ENCODE data around the gene RECK.

Gene RECK

DNA sequence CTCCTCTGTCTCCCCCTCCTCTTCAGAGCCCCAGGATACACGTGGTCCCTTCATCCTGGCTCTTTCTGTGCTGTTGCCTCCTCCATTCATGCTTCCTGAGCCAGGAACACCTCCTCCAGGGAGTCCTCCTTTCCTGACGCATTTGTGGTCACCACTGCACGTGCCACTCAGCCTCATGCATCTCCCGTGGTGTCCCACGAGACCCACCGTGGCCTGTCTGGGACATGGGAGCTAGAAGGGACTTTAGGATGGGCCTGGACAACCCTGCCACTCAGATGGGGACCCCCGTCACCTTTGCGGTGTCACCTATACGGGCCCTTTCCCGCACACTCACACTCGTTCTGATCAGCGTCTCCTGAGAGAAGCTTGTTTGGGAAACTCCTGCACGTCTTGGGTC, 106.5 kb downstream of the RECK start:
- POLR2A ChIA-PET = interaction anchor here (0.9 kb wide), 1 partner anchor 24 kb away, joined by 4 read pairs; no protein-coding TSS in a partner anchor
- CTCF ChIA-PET = interaction anchor here (1.2 to 2.5 kb wide), 5 partner anchors 21 to 48 kb away, joined by 3 to 9 read pairs (median 4); no protein-coding TSS in a partner anchor
- TF ChIP-seq, protein P1, sequence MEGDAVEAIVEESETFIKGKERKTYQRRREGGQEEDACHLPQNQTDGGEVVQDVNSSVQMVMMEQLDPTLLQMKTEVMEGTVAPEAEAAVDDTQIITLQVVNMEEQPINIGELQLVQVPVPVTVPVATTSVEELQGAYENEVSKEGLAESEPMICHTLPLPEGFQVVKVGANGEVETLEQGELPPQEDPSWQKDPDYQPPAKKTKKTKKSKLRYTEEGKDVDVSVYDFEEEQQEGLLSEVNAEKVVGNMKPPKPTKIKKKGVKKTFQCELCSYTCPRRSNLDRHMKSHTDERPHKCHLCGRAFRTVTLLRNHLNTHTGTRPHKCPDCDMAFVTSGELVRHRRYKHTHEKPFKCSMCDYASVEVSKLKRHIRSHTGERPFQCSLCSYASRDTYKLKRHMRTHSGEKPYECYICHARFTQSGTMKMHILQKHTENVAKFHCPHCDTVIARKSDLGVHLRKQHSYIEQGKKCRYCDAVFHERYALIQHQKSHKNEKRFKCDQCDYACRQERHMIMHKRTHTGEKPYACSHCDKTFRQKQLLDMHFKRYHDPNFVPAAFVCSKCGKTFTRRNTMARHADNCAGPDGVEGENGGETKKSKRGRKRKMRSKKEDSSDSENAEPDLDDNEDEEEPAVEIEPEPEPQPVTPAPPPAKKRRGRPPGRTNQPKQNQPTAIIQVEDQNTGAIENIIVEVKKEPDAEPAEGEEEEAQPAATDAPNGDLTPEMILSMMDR (IDR thresholded peaks at IDR 0.05; ENCODE audit: insufficient read depth, low read length, missing control alignments) = no peak
- no peak overlapping the region for H3K4me3 ChIP-seq (ENCODE audit: low read depth, low read length)
- DNase-seq (ENCODE audit: low read depth, low spot score) = no peak

DNA sequence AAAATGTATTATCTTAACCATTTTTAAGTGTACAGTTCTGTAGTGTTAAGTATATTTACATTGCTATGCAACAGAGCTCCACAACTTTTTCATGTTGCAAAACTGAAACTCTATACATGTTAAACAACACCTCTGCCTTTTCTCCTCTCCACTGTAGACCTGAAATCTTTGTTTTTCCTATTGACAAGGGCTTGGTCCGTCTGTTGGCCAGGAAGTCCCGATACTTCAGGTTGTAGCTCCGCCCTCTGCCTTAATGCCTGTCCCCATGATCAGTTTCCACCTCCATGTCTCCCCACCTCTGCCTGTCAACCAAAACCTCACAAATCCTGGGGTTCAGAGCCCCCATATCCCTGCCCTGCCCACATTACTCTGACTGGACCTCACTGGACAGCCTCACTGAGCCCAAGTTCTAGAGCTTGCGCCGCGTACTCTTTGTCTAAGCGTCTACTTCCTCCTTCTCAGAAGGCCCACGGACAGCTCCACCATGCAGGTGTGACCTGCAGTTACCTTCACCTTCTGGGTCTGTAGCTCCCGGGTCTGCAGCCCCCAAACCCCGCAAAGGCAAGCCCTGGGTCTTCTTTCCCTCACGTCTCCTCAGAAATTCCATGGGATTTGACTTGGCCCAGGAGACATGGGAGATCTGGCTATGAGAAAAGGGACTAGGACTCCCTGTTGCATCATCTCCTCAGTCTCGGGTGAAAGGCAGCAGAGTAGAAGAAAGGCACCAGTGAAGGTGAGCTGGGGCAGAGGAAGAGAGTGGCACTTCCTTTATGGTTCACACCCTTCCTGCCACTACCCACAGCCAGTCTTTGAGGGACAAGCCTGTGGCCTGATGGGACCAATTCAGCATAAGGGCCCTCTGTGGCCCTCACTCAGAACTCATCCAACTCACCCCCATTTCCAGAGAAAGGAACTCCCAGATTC, 107.9 kb downstream of the RECK start:
- TF ChIP-seq, protein P1 (IDR thresholded peaks at IDR 0.05; ENCODE audit: insufficient read depth, low read length, missing control alignments) = no peak
- DNase-seq (ENCODE audit: low read depth, low spot score) = no peak
- no peak overlapping the region for H3K4me3 ChIP-seq (ENCODE audit: low read depth, low read length)
- ChIA-PET CTCF (interaction anchor here (1.2 to 2.5 kb wide), 4 partner anchors 20 to 43 kb away, joined by 3 to 9 read pairs (median 5); no protein-coding TSS in a partner anchor), POLR2A (no interaction called here)

DNA sequence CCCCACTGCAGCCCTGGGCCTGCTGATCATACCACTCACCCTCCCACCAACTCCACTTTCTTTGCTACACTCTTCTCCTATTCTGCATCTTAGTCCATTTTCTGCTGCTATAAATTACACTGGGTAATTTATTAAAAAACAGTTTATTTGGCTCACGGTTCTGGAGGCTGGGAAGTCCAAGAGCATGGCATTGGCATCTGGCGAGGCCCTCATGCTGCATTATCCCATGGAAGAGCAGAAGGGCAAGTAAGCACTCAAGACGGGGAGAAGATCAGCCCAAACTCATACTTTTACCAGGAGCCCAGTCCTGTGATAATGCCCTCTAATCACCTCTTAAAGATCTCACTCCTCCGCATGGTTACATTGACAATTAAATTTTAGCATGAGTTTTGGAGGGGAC, 109.3 kb downstream of the RECK start:
- no peak for DNase-seq (ENCODE audit: low read depth, low spot score)
- TF ChIP-seq, protein P1 (IDR thresholded peaks at IDR 0.05; ENCODE audit: insufficient read depth, low read length, missing control alignments) = no peak
- ChIA-PET CTCF (no interaction called here), POLR2A (no interaction called here)
- no peak overlapping the region for H3K4me3 ChIP-seq (ENCODE audit: low read depth, low read length)

DNA sequence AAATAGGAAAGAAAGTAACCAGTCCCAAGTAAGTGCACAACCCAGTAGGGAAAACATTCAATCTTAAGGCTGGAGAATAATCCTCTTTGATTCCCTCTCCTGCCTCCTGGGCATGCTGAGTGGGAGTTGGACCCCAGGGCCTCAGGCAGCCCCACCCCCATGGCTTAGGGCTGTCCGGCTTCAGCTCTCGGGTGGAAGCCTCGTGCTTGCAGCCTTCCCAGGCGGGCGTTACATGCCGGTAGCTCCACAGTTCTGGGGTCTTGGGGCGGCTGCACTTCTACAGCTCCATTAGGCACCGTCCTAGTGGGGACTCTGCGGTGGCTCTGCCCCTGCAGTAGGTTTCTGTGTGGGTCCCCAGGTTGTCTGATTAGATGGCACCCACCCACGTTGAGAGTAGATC, 109.9 kb downstream of the RECK start:
- no peak overlapping the region for H3K4me3 ChIP-seq (ENCODE audit: low read depth, low read length)
- TF ChIP-seq, protein P1 (IDR thresholded peaks at IDR 0.05; ENCODE audit: insufficient read depth, low read length, missing control alignments) = no peak
- no peak for DNase-seq (ENCODE audit: low read depth, low spot score)
- ChIA-PET CTCF (interaction anchor here (4.7 to 12.5 kb wide), 2 partner anchors 17 to 44 kb away, joined by 19 to 103 read pairs; partner anchors contain the start of gene CLTA), POLR2A (no interaction called here)

DNA sequence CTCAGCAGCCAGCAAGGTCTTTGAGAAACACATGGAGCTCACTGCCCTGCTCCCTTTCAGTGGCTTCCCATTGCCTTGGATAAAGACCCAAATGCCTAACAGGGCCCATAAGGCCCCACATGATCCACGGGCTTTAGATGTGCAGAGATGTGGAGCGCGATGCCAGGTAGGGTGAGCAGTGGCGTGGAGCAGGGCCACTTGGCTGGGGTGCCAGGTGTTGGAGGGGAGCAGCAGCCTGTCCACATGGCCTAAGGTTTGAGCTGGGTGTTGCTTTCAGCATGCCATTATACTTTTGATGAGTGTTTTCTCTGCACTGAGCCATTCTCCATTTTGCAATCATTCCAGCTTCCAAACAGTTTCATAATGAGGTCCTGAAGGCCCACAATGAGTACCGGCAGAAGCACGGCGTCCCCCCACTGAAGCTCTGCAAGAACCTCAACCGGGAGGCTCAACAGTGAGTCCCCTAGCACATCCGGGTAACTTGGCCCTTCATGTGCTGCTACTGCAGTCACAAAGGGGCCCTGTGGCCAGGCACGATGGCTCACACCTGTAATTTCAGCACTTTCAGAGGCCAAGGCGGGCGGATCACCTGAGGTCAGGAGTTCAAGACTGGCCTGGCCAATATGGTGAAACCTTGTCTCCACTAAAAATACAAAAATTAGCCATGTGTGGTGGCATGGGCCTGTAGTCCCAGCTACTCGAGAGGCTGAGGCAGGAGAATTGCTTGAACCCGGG, 110.9 kb downstream of the RECK start:
- ChIA-PET POLR2A (no interaction called here), CTCF (interaction anchor here (0.6 to 12.5 kb wide), 5 partner anchors 11 to 191 kb away, joined by 3 to 103 read pairs (median 9); partner anchors contain the start of genes CLTA and GLIPR2)
- no peak overlapping the region for H3K4me3 ChIP-seq (ENCODE audit: low read depth, low read length)
- DNase-seq (ENCODE audit: low read depth, low spot score) = no peak
- TF ChIP-seq, protein P1 (IDR thresholded peaks at IDR 0.05; ENCODE audit: insufficient read depth, low read length, missing control alignments) = no peak

All from AG04449 (cell line).